Pancreas (tissue), 10 donors: ENCODE data around the gene MYL2. TPM values are rescaled to one million over a fixed set of nuclear protein-coding genes. Genes with fewer than 3 reads are reported as not detected.

Source experiments
- ATAC-seq, 4 donors: fragments of 200-7000 bp; cut with Tn5 transposase; one replicate each; pipeline versions ENCODE4 v1.8.0 to v1.9.1; 2020; ENCODE audit warnings: mild to moderate bottlenecking in 4 of 4, moderate library complexity in 4 of 4
- DNase-seq, 6 donors: peaks; one replicate each; pipeline ENCODE4 v3.0.0-alpha.2; 2020
- FAIRE-seq: peaks from 2 replicates; lab custom pipeline; 2012; peaks lifted over from hg19 to GRCh38; lab: Jason Lieb, UNC
- H3K27ac ChIP-seq, 4 donors: fragments of 200-600 bp; sonication (generic); 1 replicate in 3 of 4; 2 replicates in 1 of 4; pipeline versions ENCODE4 v1.5.0 to v1.8.0; 2020
- H3K27me3 ChIP-seq, 4 donors: fragments of 200-600 bp; one replicate each; pipeline ENCODE4 v1.8.0; 2021
- H3K36me3 ChIP-seq, 3 donors: fragments of 200-600 bp; sonication (generic) in 1 of 3; one replicate each; pipeline versions ENCODE4 v1.5.0 to v1.8.0; 2020 to 2021
- H3K4me1 ChIP-seq, 3 donors: fragments of 200-600 bp; one replicate each; pipeline ENCODE4 v1.8.0; 2021
- H3K4me3 ChIP-seq, 4 donors: fragments of 200-600 bp; sonication (generic) in 2 of 4; one replicate each; pipeline versions ENCODE4 v1.5.0 to v1.8.0; 2020 to 2021
- H3K9me3 ChIP-seq, 4 donors: fragments of 200-600 bp; one replicate each; pipeline ENCODE4 v1.8.0; 2021
- WGBS, 2 donors: extraction: QIAGEN DNeasy Blood & Tissue Kit; methylation state at CpG; one replicate each; pipeline ENCODE4 v1.1.7; 2013; 5-methylcytosine and 5-hydroxymethylcytosine counted together
- intact Hi-C, 3 donors: fragments of 100-400 bp; cut with DNase I; formaldehyde crosslinking; loops; one replicate each; pipeline versions ENCODE4 v1.11.1 to v1.14.2; 2022
- polyA plus RNA-seq, 2 donors: library from polyadenylated mRNA; stranded (reverse); fragments of 200-250 nt; gene quantifications; one replicate each; pipeline ENCODE4 v1.2.3, GENCODE V29; 2013
- total RNA-seq, 6 donors: library from RNA; stranded (reverse); fragmentation: NEBNext Ultra II Directional in 4 of 6; extraction: Animal tissue kit (Norgen Biotek cat#: 25700) in 4 of 6; gene quantifications; one replicate each; pipeline versions ENCODE4 v1.2.1 to v1.2.4, GENCODE V29; 2021 to 2023
- TF ChIP-seq, protein P1 (sequence below), 4 donors: fragments of 200-600 bp; sonication (generic) in 3 of 4; IDR thresholded peaks; one replicate each; pipeline versions ENCODE4 v1.5.0 to v1.8.0; 2021; ENCODE audit warnings: antibody characterized with exemption in 4 of 4
- donor health status: healthy with polysubstance abuse.
- donor health status: DM: no; HTN: no; CAD: no; lungs with moderate emphysema.
- donor health status: DM: no; HTN: no; CAD: no.
- donor health status: control.
- donor health status: control.
- donor health status: Bipolar disorder and iron deficiency.
- donor health status: DM: yes; HTN: yes; CAD: no.
- donor health status: DM: no; HTN: no; CAD: no.
- donor health status: DM: no; HTN: no; CAD: no.
- donor health status: DM: yes; HTN: yes; CAD: no.

Gene MYL2
- total and polyA plus RNA-seq, 8 donors, result 1.6 to 12.0 (median 7.1) TPM; not detected in 5

DNA sequence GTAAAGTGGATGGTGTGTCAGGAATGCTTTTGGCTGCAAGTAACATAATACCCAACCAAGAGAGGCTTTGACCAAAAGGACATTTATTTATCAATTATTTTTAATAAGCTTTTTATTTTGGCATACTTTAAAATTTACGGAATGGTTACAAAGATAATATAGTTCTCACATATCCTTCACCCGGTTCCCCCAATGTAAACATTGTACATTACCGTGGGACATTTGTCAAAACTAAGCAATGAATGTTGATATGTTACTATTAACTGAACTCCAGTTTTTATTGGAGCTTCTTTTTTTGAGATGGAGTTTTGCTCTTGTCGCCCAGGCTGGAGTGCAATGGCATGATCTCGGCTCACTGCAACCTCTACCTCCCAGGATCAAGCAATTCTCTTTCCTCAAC lies 50.6 kb downstream of the MYL2 start:
- no peak overlapping the region for H3K27ac ChIP-seq
- TF ChIP-seq, protein P1, sequence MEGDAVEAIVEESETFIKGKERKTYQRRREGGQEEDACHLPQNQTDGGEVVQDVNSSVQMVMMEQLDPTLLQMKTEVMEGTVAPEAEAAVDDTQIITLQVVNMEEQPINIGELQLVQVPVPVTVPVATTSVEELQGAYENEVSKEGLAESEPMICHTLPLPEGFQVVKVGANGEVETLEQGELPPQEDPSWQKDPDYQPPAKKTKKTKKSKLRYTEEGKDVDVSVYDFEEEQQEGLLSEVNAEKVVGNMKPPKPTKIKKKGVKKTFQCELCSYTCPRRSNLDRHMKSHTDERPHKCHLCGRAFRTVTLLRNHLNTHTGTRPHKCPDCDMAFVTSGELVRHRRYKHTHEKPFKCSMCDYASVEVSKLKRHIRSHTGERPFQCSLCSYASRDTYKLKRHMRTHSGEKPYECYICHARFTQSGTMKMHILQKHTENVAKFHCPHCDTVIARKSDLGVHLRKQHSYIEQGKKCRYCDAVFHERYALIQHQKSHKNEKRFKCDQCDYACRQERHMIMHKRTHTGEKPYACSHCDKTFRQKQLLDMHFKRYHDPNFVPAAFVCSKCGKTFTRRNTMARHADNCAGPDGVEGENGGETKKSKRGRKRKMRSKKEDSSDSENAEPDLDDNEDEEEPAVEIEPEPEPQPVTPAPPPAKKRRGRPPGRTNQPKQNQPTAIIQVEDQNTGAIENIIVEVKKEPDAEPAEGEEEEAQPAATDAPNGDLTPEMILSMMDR (IDR thresholded peaks at IDR 0.05), result no peak
- H3K9me3 ChIP-seq, result no peaks in the 10 kb centered on the region
- no peaks in the 10 kb centered on the region for H3K27me3 ChIP-seq
- DNase-seq (no peak), ATAC-seq (no peak), FAIRE-seq (no peak)
- H3K4me3 ChIP-seq, result no peak overlapping the region
- H3K4me1 ChIP-seq, result no peaks in the 10 kb centered on the region
- WGBS, 2 donors, result 67 to 79% methylated on average over 5 of the region's 5 CpGs
- H3K36me3 ChIP-seq, result no peaks in the 10 kb centered on the region
- intact Hi-C loops, result no loop called here

DNA sequence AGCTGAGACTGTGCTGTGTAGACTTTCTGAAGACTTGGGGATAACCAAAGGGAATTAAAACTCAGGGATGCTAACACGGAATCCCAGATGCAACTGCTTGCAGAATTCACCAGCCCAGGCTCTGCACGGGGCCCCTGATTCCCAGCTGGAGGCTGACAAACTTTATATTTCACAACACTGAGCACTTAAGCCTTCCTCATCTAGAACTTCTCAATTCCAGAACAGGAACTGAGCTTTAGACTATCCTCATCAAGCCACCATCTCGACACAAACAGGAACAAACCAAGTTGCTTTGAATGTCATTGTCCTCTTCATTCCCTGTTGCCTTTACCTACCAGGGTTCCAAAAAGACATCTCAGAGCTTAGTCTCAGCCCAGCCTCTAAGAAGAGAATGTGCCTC lies 51.4 kb downstream of the MYL2 start:
- ATAC-seq (peak in 2 of 4 donors; percentile 60 to 61), FAIRE-seq (no peak), DNase-seq (no peak)
- intact Hi-C loops, result no loop called here
- no peaks in the 10 kb centered on the region for H3K36me3 ChIP-seq
- TF ChIP-seq, protein P1 (IDR thresholded peaks at IDR 0.05), result no peak
- 52 to 64% methylated on average over 3 of the region's 3 CpGs for WGBS, 2 donors
- no peak overlapping the region for H3K4me3 ChIP-seq
- no peaks in the 10 kb centered on the region for H3K4me1 ChIP-seq
- H3K9me3 ChIP-seq, result no peaks in the 10 kb centered on the region
- H3K27me3 ChIP-seq, result no peaks in the 10 kb centered on the region
- no peak overlapping the region for H3K27ac ChIP-seq

GRCh38 chr12:110865521-110865920 lies 54.9 kb downstream of the MYL2 start:
- no peaks in the 10 kb centered on the region for H3K36me3 ChIP-seq
- H3K27me3 ChIP-seq, result no peaks in the 10 kb centered on the region
- H3K27ac ChIP-seq, result no peak overlapping the region
- H3K4me1 ChIP-seq, result no peaks in the 10 kb centered on the region
- no peaks in the 10 kb centered on the region for H3K9me3 ChIP-seq
- ATAC-seq, result no peak
- 79 to 83% methylated on average over 6 of the region's 6 CpGs for WGBS, 2 donors
- intact Hi-C loops, result no loop called here
- no peak for FAIRE-seq
- no peak overlapping the region for H3K4me3 ChIP-seq
- TF ChIP-seq, protein P1 (IDR thresholded peaks at IDR 0.05), result no peak
- no peak for DNase-seq

DNA sequence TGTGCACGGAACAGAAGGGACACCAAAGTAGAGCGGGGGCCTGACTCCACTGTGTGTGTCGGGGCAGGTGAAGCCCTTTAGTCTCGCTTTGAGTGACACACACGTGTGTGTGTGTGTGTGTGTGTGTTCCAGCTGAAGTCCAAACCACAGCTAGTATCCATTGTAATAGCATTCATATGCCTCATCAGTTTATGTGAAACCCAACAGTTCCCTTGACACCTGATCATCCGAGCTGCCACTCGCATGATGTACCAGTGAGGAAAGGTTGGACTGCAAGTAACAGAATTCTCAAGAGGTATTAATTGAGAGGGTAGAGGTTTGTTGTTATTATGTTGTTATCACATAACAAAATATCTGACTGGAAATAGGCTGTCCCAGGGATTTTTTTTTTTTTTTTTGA lies 57.2 kb downstream of the MYL2 start:
- H3K9me3 ChIP-seq, result no peaks in the 10 kb centered on the region
- H3K4me3 ChIP-seq, result no peak overlapping the region
- no peak for ATAC-seq
- whole genome bisulfite sequencing, 2 donors, result 68 to 87% methylated on average over 7 of the region's 7 CpGs
- no peak overlapping the region for H3K27ac ChIP-seq
- TF ChIP-seq, protein P1 (IDR thresholded peaks at IDR 0.05), result no peak
- no peak for FAIRE-seq
- no peaks in the 10 kb centered on the region for H3K27me3 ChIP-seq
- DNase-seq, result no peak
- H3K36me3 ChIP-seq, result no peaks in the 10 kb centered on the region
- H3K4me1 ChIP-seq, result no peaks in the 10 kb centered on the region
- intact Hi-C loops, result no loop called here

GRCh38 chr12:110862329-110862728 lies 58.0 kb downstream of the MYL2 start:
- no peaks in the 10 kb centered on the region for H3K9me3 ChIP-seq
- ATAC-seq, result no peak
- H3K4me3 ChIP-seq, result no peak overlapping the region
- FAIRE-seq, result no peak
- no peaks in the 10 kb centered on the region for H3K27me3 ChIP-seq
- no peak for DNase-seq
- TF ChIP-seq, protein P1 (IDR thresholded peaks at IDR 0.05), result no peak
- intact Hi-C loops, result no loop called here
- no peaks in the 10 kb centered on the region for H3K36me3 ChIP-seq
- H3K27ac ChIP-seq, result no peak overlapping the region
- H3K4me1 ChIP-seq, result no peaks in the 10 kb centered on the region
- 80 to 84% methylated on average over 9 of the region's 9 CpGs for WGBS, 2 donors
